Activated CD4-positive, alpha-beta T cell treated with anti-CD3 and anti-CD28 coated beads, Interleukin-2, amount 50 U/mL, for 24 hours (primary cell): Measurements from ENCODE around the gene HOXA5.

Experiments used
- DNase-seq, 2 donors: peaks; one replicate each; pipeline ENCODE4 v3.0.0-alpha.2; 2020; ENCODE audit warnings: low read depth in 1 of 2, low spot score in 1 of 2

HOXA5 gene

GRCh38 chr7:27109466-27110185, 33.9 kb downstream of the HOXA5 start:
- no peak for DNase-seq

- DNase-seq, result no peak
These were observed 34.9 kb downstream of the HOXA5 start for GRCh38 chr7:27108390-27109127.

GRCh38 chr7:27107391-27108381, 35.8 kb downstream of the HOXA5 start:
- no peak for DNase-seq

- no peak for DNase-seq
These were observed 36.6 kb downstream of the HOXA5 start for GRCh38 chr7:27106901-27107240.

- DNase-seq, result no peak
These were observed 37.1 kb downstream of the HOXA5 start for GRCh38 chr7:27106181-27106900.

- no peak for DNase-seq
These were observed 38.0 kb downstream of the HOXA5 start for GRCh38 chr7:27105301-27106031.

DNA sequence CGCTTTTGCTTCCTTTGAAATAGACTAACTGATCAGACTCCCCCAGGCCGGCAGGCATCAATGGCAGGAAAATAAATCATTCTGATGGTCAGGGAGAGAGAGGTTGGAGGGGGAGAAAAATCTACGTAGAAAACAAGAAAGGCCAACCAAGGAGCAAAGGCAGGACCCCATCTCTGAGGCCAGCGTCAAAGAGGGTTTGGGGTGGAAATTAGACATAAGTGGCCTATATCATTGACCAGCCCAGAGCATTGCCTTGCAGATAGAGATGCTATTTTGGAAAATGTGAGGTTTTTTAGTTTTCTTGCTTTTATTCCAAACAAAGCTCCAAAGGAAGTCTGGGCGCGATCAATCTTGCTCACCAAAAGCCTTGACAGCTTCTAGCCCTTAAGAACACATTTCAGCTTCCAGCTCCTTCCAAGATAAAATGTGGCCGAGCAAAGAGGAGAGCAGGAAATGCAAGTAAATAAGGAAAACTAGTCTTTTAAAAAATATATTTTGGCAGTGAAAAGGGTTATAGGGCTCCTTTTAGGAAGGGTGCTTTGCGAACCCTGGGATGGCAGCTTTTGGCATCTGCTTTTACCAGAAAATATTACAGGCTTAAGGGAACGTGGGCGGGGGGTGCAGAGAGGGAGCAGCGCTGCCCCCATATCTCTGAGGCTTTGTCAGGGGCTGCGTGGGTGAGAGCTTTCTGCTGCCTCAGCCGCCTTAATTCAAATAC, 39.0 kb downstream of the HOXA5 start:
- DNase-seq, result no peak

GRCh38 chr7:27103489-27104226, 39.8 kb downstream of the HOXA5 start:
- no peak for DNase-seq

GRCh38 chr7:27102581-27103442, 40.7 kb downstream of the HOXA5 start, which contains the start of gene HOXA2:
TSS of gene HOXA2 (minus strand) at chr7:27102683. CDS start at chr7:27102500, 183 bp downstream.
- DNase-seq, result no peak

DNA sequence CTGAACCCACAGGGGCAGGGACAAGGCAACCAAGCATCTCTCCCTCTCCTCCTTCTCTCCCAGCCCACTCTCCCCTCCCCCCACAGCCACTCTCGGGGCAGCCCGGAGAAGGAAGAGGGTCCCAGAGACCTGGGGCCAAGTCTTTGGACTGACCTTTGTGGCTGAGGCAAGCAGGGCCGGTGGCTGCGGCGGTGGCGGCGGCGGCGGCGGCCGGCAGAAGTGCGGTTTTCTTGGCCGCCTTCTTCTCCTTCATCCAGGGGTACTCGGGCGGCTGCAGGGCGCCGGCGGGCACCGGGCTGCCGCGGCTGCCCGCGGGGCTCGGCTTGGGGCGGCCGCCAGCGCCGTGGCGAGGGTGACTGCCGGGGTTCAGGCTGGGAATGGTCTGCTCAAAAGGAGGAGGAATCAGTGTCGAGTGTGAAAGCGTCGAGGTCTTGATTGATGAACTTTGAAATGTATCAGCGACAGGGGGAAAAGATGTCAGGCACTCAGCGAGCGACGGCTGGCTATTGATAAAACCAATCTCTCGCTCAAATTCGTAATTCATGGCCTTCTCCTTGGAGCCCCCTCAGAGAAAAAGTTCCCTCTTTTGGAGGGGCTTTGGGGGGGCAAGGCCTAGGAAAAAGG, 41.4 kb downstream of the HOXA5 start:
- DNase-seq, result no peak

DNA sequence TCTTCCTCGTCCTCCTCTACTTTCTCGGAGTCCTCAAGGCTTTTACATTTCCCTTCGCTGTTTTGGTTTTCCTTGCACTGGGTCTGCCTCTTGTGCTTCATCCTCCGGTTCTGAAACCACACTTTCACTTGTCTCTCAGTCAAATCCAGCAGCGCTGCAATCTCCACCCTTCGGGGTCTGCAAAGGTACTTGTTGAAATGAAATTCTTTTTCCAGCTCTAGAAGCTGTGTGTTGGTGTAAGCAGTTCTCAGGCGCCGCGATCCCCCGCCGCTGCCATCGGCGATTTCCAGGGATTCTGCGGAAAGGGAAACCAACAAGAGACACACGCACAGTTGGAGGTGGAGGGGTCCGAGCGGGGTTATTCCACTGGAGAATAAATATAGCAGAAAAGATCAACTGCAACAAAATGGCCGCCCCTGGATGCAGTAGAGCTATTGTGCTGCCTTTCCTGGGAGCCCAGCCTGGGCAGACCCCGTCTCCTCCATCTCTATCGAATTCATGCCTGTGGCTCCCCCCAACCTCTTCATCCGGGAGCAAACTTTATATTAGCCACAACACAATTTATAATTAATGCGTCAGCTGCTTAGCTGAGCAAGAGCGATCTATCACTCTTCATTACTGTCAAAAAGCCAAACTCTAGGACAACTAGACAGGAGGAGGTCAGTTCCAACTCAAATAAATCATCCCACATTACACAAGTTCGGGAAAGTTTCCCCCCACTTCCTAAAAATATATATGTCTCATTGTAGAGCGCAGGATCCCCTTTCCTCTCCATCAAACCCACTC, 42.1 kb downstream of the HOXA5 start:
- DNase-seq, result no peak

DNA sequence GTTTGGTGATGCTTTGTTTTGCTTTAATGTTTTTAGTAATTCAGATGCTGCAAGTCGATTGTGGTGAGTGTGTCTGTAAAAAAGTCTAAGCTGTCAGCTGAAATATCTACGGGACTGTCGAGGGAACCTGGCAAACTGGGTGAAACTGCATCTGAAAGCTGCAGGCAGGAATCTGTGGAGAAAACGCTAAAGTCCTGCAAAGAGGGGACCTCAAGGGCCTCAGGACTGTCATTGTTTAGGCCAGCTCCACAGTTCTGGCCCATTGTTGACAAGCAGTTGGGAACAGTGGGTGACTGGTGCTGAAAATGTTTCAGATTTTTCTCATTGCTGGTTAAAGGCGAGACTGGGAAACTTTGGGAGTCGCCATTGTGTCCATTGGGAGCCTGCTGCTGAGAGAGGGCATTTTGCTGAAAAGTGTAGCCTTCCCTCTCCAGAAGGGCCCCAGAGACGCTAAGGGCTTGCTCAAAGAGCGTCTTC, 42.7 kb downstream of the HOXA5 start:
- no peak for DNase-seq

GRCh38 chr7:27099453-27100370, 43.8 kb downstream of the HOXA5 start:
- no peak for DNase-seq

DNA sequence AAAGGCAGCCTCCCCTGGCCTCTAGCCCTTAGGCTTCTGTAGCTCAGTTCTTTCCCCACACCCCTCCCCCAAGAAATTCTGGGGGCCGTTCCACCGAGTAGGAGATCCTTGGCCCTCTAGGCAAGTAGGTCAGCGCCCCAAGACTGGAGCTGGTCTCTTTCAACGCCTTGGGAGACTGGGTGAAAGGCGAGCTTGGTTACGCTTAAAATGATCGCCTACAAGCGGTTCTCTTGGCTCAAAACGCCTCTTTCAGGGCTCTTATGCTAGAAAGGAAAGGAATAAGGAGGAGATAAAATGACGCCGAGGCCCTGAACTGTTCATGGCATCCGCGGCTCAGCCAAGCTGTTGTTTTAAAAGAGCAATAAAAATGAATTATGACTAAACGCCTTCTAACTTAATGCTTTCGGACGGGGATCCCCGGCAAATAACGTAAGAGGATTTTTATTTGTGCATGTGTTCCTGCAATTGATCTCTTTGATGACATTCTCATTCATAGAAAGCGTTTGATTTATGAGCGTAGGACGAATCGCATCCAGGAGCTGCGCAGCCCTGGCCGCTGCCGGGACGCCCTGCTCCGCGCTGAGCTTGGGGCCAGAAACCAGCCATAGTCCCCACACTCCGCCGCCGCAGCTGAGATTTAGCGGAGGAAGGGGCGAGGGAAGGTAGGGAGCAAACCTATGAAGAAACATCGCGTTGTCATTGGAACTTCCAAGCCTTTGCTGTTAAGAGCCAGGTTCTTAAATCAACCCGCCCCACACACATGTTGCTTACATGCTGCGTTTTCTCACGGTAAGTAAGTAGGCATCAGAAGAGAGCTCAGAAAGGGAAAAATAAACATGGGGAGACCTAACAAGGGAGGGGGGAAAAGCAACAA, 44.7 kb downstream of the HOXA5 start:
- no peak for DNase-seq
